GM23248 (cell line): ENCODE measurements around the gene PTPRH. TPM values are rescaled to one million over a fixed set of nuclear protein-coding genes. Genes with fewer than 3 reads are reported as not detected.
A peak's percentile ranks its signal among the peaks of the same experiment; 100 is the strongest.

Experiments used
- DNase-seq: peaks from one replicate; pipeline ENCODE4 v3.0.0-alpha.2; 2015
- H2AFZ ChIP-seq: fragments of 200-600 bp; sonication (generic); 2 replicates; pipeline ENCODE4 v1.6.1; 2016; ENCODE audit warnings: antibody characterized with exemption
- H3F3A ChIP-seq: fragments of 200-600 bp; sonication (generic); 2 replicates; pipeline ENCODE4 v1.6.1; 2016; ENCODE audit warnings: mild to moderate bottlenecking, antibody characterized with exemption, mixed run types; ENCODE audit not compliant: insufficient read depth
- H3K27ac ChIP-seq: fragments of 200-600 bp; sonication (generic); 2 replicates; pipeline ENCODE4 v1.5.1; 2016; ENCODE audit warnings: mild to moderate bottlenecking
- H3K27me3 ChIP-seq: fragments of 200-600 bp; sonication (generic); replicated peaks from 2 replicates; pipeline ENCODE4 v1.6.1; 2016; ENCODE audit warnings: mild to moderate bottlenecking; ENCODE audit not compliant: insufficient read depth
- H3K36me3 ChIP-seq: fragments of 200-600 bp; sonication (generic); 2 replicates; pipeline ENCODE4 v1.6.1; 2016; ENCODE audit warnings: low read depth, mild to moderate bottlenecking
- H3K4me1 ChIP-seq: fragments of 200-600 bp; sonication (generic); 2 replicates; pipeline ENCODE4 v1.6.1; 2016; ENCODE audit warnings: mild to moderate bottlenecking; ENCODE audit not compliant: insufficient read depth
- H3K4me2 ChIP-seq: fragments of 200-600 bp; sonication (generic); one replicate; pipeline ENCODE4 v1.6.1; 2016; ENCODE audit warnings: mild to moderate bottlenecking; ENCODE audit not compliant: unreplicated experiment
- H3K4me3 ChIP-seq: fragments of 200-600 bp; sonication (generic); 2 replicates; pipeline ENCODE4 v1.5.1; 2016; ENCODE audit warnings: mild to moderate bottlenecking
- H3K79me2 ChIP-seq: fragments of 200-600 bp; sonication (generic); 2 replicates; pipeline ENCODE4 v1.6.1; 2016; ENCODE audit warnings: mild to moderate bottlenecking; ENCODE audit not compliant: insufficient read depth
- H3K9ac ChIP-seq: fragments of 200-600 bp; sonication (generic); 2 replicates; pipeline ENCODE4 v1.6.1; 2016; ENCODE audit warnings: mild to moderate bottlenecking
- H3K9me2 ChIP-seq: fragments of 200-600 bp; sonication (generic); 2 replicates; pipeline ENCODE4 v1.6.1; 2016; ENCODE audit warnings: mixed run types, mild to moderate bottlenecking, moderate library complexity; ENCODE audit not compliant: insufficient read depth
- H3K9me3 ChIP-seq: fragments of 200-600 bp; sonication (generic); one replicate; pipeline ENCODE4 v1.6.1; 2017; ENCODE audit warnings: low read depth
- H4K20me1 ChIP-seq: fragments of 200-600 bp; sonication (generic); 2 replicates; pipeline ENCODE4 v1.6.0; 2016; ENCODE audit not compliant: insufficient read depth
- EZH2 ChIP-seq: fragments of 200-600 bp; sonication (generic); IDR thresholded peaks from 2 replicates; pipeline ENCODE4 v1.6.1; 2018; ENCODE audit warnings: antibody characterized with exemption, mild to moderate bottlenecking; ENCODE audit not compliant: insufficient read depth, poor library complexity, severe bottlenecking
- EZH2phosphoT487 ChIP-seq: fragments of 200-600 bp; sonication (generic); IDR thresholded peaks from 2 replicates; pipeline ENCODE4 v1.6.1; 2018; ENCODE audit warnings: antibody characterized with exemption, moderate library complexity, mild to moderate bottlenecking, low read depth; ENCODE audit not compliant: insufficient read depth
- WGBS, 2 experiments: methylation state at CpG; one replicate each; pipeline ENCODE4 v1.1.6; 2015 to 2017; ENCODE audit warnings: low lambda C conversion rate in 2 of 2, low coverage in 1 of 2; ENCODE audit errors: missing lambda C conversion rate in 2 of 2; 5-methylcytosine and 5-hydroxymethylcytosine counted together
- in situ Hi-C: fragments of 300-500 bp; cut with MboI; formaldehyde crosslinking; loops from 2 replicates; pipeline ENCODE4 v1.15.0; 2020
- polyA plus RNA-seq: library from polyadenylated mRNA; unstranded; fragments of >200 nt; fragmentation: Nextera tagmentation; extraction: Ambion mirVana; gene quantifications from 2 replicates; pipeline ENCODE4 v1.2.1, GENCODE V29; 2016
- total RNA-seq: library from RNA; depleted of rRNA; stranded (reverse); fragments of >200 nt; shearing (Covaris generic); gene quantifications from 2 replicates; pipeline ENCODE4 v1.2.3, GENCODE V29; 2014

The PTPRH gene
- total and polyA plus RNA-seq, 2 experiments from 2014 or later: 0.28 to 0.43 TPM

DNA sequence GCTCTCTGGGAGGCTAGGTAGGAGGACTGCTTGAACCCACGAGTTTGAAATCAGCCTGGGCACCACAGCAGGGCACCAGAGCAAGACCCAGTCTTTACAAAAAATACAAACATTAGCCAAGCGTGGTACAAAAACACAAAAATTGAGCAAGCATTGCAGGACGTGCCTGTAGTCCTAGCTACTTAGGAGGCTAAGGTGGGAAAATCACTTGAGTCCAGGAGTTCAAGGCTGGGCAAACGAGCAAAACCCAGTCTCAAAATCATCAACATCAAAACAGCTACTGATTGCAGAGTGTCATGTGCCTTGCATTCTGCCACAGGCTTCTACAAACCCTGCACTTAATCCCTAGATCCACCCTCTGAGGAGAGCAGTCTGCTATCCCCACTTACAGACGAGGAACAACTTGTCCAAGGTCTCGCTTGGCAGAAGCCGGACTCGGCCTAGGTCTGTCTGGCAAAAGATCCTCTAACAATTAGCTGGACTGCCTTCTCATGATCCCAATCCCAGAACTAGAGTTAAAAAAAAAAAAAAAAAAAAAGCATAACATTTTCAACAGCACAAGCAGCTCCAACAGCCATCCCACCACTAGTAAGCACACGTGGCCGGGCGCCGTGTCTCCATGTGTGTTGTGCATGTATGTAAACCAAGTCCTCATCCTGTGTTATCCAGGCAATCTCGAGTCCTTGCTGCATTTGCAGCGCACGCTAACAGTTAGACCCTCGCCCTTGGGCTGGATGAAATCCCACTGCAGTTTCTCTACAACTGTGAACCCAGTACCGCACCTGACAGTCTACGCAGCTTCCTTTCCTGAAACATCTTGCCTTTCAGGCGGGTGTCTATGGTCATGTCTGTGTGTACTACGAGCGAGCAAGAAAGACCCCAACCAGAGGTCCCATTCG is 47.5 kb upstream of the PTPRH start:
- Histone ChIP-seq H3K9me2 (no peaks in the 10 kb centered on the region), H4K20me1 (peaks cover 6% of the 10 kb centered on the region; the same call in 1 of the 2 replicates), H3K9me3 (no peaks in the 10 kb centered on the region), H2AFZ (no peak overlapping the region), H3K9ac (peak overlapping the region; percentile 96), H3K79me2 (peaks cover 68% of the 10 kb centered on the region), H3K4me1 (peaks cover 26% of the 10 kb centered on the region), H3K4me3 (peak overlapping the region; percentile 98), H3K27me3 (no peaks in the 10 kb centered on the region), H3K36me3 (no peaks in the 10 kb centered on the region), H3F3A (peaks cover 32% of the 10 kb centered on the region), H3K4me2 (peak overlapping the region; percentile 97), H3K27ac (peak overlapping the region; percentile 78)
- peak; percentile 41 for DNase-seq
- in situ Hi-C loops: no loop called here
- TF ChIP-seq EZH2 (no peak), EZH2phosphoT487 (no peak)
- 44 to 47% methylated on average over 22 of the region's 22 CpGs for WGBS, 2 experiments

GRCh38 chr19:55255618-55256423 is 46.5 kb upstream of the PTPRH start:
- Histone ChIP-seq H3K9me2 (no peaks in the 10 kb centered on the region), H3K9me3 (no peaks in the 10 kb centered on the region), H3K4me3 (peak overlapping the region; percentile 98), H2AFZ (no peak overlapping the region), H3K36me3 (no peaks in the 10 kb centered on the region), H3K27ac (peak overlapping the region; percentile 78), H3K9ac (peak overlapping the region; percentile 96; the same call in 1 of the 2 replicates), H3K4me1 (peaks cover 26% of the 10 kb centered on the region), H3F3A (peaks cover 30% of the 10 kb centered on the region), H3K4me2 (peak overlapping the region; percentile 97), H3K27me3 (no peaks in the 10 kb centered on the region), H4K20me1 (peaks cover 6% of the 10 kb centered on the region; the same call in 1 of the 2 replicates), H3K79me2 (peaks cover 78% of the 10 kb centered on the region)
- DNase-seq: peak; percentile 74
- 60 to 63% methylated on average over 16 to 17 of the region's 17 CpGs for WGBS, 2 experiments
- in situ Hi-C loops: no loop called here
- TF ChIP-seq EZH2phosphoT487 (no peak), EZH2 (no peak)

DNA sequence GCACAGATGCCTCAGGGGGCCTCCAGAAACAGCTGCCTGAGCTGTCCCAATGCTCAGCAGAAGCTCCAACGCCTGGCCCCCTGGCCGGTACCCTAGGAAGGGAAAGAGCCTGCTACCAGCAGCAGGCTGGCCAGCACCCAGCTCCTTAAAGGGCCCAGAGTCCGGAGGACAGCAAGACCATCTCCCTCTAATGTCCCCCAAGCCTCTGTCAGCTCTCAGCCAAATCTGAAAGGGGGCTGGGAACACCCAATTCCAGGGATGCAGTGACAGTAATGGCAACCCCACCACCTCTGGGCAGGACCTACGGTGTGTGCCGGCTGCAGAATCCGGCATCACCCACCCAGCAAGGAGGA is 45.3 kb upstream of the PTPRH start:
- Histone ChIP-seq H3K9me3 (no peaks in the 10 kb centered on the region), H3K36me3 (no peaks in the 10 kb centered on the region), H3F3A (peaks cover 18% of the 10 kb centered on the region; the same call in 1 of the 2 replicates), H3K4me2 (no peak overlapping the region), H3K4me1 (peaks cover 21% of the 10 kb centered on the region), H3K27ac (no peak overlapping the region), H3K79me2 (peaks cover 91% of the 10 kb centered on the region), H2AFZ (no peak overlapping the region), H3K27me3 (no peaks in the 10 kb centered on the region), H3K9me2 (no peaks in the 10 kb centered on the region), H3K4me3 (no peak overlapping the region), H3K9ac (no peak overlapping the region), H4K20me1 (peaks cover 6% of the 10 kb centered on the region; the same call in 1 of the 2 replicates)
- 63 to 67% methylated on average over 6 of the region's 6 CpGs for WGBS, 2 experiments
- DNase-seq: no peak
- TF ChIP-seq EZH2 (no peak), EZH2phosphoT487 (no peak)
- in situ Hi-C loops: no loop called here

- in situ Hi-C loops: no loop called here
- Histone ChIP-seq H3K4me2 (no peak overlapping the region), H3K9me2 (no peaks in the 10 kb centered on the region), H4K20me1 (peaks cover 6% of the 10 kb centered on the region; the same call in 1 of the 2 replicates), H3K27me3 (no peaks in the 10 kb centered on the region), H3K9me3 (no peaks in the 10 kb centered on the region), H3K9ac (no peak overlapping the region), H3K4me3 (no peak overlapping the region), H3F3A (peaks cover 16% of the 10 kb centered on the region; the same call in 1 of the 2 replicates), H3K79me2 (peaks cover 96% of the 10 kb centered on the region), H3K4me1 (peaks cover 19% of the 10 kb centered on the region), H3K27ac (no peak overlapping the region), H3K36me3 (no peaks in the 10 kb centered on the region), H2AFZ (no peak overlapping the region)
- 84% methylated on average over 23 of the region's 23 CpGs for WGBS, 2 experiments
- DNase-seq: no peak
- TF ChIP-seq EZH2 (no peak), EZH2phosphoT487 (no peak)
Measured at GRCh38 chr19:55253842-55254624, 44.7 kb upstream of the PTPRH start.
